Measurements from ENCODE around the gene DCAF5.

DNA sequence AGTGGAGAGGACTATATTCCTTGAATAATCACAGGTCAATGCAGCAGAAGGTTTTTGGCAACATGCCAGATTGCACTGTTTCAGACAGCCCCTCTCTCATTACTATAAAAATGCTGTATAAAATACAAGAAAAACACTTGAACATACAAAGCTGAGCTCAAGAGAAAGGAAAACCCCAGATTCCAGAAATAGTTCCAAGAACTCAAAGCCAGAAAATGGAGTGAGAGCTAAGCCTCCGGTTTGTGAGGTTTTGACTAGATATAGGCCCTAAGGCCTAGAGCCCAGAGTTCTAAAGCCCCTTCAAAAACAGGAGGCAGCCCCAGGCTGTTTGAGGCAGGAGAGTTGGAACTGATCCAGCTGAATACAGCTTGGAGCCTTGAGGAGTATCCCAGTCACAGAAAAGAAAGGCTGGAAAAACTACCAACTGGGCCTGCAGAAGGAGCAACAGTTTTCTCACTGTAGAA, 144.5 kb downstream of the DCAF5 start:
- TF ChIP-seq CTCF (IDR thresholded peaks at IDR 0.05) (no peak), POLR2A (IDR thresholded peaks at IDR 0.05) (no peak)
